Motor neuron (in vitro differentiated cells): Measurements from ENCODE around the gene ZNF783. TPM values are rescaled to one million over a fixed set of nuclear protein-coding genes. Genes with fewer than 3 reads are reported as not detected.
A peak's percentile ranks its signal among the peaks of the same experiment; 100 is the strongest.
"Not testable (repeated sequence)": the region's sequence is repeated elsewhere in the genome, so short reads cannot be mapped to it uniquely, and the experiment has no call there.

ENCODE experiments used
- ATAC-seq, 8 experiments: fragments of 200-7000 bp; cut with Tn5 transposase; replicated peaks in 6 of 8; 2 replicates each; pipeline ENCODE4 v1.8.0; 2021; ENCODE audit warnings: mild to moderate bottlenecking in 8 of 8, moderate library complexity in 8 of 8
- H3K27ac ChIP-seq, 2 donors: fragments of 250-450 bp; sonication (Bioruptor Pico); 2 replicates each; pipeline ENCODE4 v1.9.0; 2021; ENCODE audit warnings: antibody characterized with exemption in 2 of 2, mild to moderate bottlenecking in 2 of 2, moderate library complexity in 1 of 2
- H3K4me1 ChIP-seq, 2 donors: fragments of 250-450 bp; sonication (Bioruptor Pico); replicated peaks in 1 of 2; 2 replicates each; pipeline ENCODE4 v1.6.1; 2021; ENCODE audit warnings: antibody characterized with exemption in 2 of 2, mild to moderate bottlenecking in 2 of 2, moderate library complexity in 1 of 2
- H3K4me3 ChIP-seq, 5 donors: fragments of 250-450 bp; sonication (Bioruptor Pico); 2 replicates each; pipeline ENCODE4 v1.9.0; 2021; ENCODE audit warnings: antibody characterized with exemption in 5 of 5, mild to moderate bottlenecking in 5 of 5, moderate library complexity in 4 of 5
- WGBS, 10 experiments: fragments of 450-650 bp; shearing (Covaris generic); methylation state at CpG; one replicate each; pipeline ENCODE4 v1.0.0; 2022; 5-methylcytosine and 5-hydroxymethylcytosine counted together
- in situ Hi-C, 9 experiments: fragments of 400-800 bp; cut with MboI; loops; one replicate each; pipeline ENCODE4 v1.15.0; 2021; ENCODE audit warnings: low sequenced_read_pairs in 9 of 9, low pct_unique_long_range_greater_than_20kb in 2 of 9; ENCODE audit not compliant: unreplicated experiment in 9 of 9
- total RNA-seq, 8 experiments: library from RNA; unstranded; fragments of 300-600 nt; gene quantifications; 2 replicates each; pipeline versions ENCODE4 v1.2.3 to v1.2.4, GENCODE V29; 2022

ZNF783 gene
- total RNA-seq, 8 experiments from 2014 or later, result 9.1 to 24.0 (median 13.5) TPM

DNA sequence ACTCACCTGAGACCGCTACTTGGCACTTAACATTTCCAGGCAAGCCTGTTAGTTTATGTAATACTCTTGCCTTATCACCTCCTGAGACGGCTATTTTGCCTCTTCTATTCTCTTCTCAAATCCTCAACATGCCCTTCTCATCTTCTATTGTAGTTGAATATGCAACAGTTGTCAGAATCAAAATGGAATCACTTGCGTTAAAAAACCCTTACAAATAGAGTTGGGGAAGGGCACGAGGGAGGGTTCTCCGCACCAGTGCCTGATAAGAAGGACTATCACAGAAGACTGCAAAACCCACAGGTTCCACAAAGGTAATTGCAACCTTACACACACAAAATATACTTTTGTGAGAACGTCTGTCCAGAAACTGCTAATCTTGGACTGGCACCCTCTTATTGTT lies 57.4 kb downstream of the ZNF783 start:
- no peak overlapping the region for H3K4me3 ChIP-seq
- no peaks in the 10 kb centered on the region for H3K4me1 ChIP-seq
- ATAC-seq, result no peak
- 38 to 100% (median 83%) methylated on average over 1 to 6 of the region's 6 CpGs; no CpG with 5 or more reads in 1 of the 10 experiments for WGBS, 10 experiments
- in situ Hi-C loops, result loop anchor here in 1 of 9 experiments (10.0 kb wide), 1 partner anchor 95 kb away; no protein-coding TSS in a partner anchor
- H3K27ac ChIP-seq, result no peak overlapping the region

DNA sequence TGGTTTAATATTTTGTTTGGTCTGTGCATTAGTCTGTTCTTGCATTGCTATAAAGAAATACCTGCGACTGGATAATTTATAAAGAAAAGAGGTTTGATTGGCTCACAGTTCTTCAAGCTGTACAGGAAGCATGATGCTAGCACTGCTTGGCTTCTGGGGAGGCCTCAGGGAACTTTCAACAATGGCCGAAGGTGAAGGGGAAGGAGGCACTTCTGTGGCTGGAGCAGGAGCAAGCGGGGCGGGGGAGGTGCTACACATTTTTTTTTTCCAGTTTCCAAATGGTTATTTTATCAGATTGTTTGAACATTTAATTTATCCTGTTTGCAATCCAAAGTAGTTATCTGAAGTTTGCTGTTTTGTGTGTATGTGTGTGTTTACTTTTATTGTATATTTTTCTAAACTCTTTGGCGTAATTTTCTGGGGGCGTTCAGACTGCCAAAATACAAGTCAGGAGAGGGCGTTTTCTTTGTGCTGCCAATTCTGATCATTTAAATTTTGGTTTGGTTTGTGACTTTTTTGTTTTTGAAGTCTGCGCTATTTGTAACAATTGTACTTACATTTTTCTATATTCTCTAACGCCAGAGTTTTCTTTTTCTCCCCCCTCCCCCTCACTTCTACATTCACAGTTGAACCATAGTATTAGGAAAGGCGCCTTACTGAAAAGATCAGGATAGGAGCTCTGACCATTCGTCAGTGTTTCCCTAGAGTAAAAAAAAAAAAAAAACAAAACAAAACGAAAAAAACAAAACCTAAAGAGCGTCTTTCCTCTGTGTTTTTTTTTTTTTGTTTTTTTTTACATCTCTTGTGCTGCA lies 58.5 kb downstream of the ZNF783 start:
- in situ Hi-C loops, result no loop called here
- no peak for ATAC-seq
- WGBS, 10 experiments, result 51 to 76% (median 69%) methylated on average over 5 to 13 of the region's 13 CpGs; no CpG with 5 or more reads in 1 of the 10 experiments
- H3K4me3 ChIP-seq, result no peak overlapping the region
- no peaks in the 10 kb centered on the region for H3K4me1 ChIP-seq
- no peak overlapping the region for H3K27ac ChIP-seq

DNA sequence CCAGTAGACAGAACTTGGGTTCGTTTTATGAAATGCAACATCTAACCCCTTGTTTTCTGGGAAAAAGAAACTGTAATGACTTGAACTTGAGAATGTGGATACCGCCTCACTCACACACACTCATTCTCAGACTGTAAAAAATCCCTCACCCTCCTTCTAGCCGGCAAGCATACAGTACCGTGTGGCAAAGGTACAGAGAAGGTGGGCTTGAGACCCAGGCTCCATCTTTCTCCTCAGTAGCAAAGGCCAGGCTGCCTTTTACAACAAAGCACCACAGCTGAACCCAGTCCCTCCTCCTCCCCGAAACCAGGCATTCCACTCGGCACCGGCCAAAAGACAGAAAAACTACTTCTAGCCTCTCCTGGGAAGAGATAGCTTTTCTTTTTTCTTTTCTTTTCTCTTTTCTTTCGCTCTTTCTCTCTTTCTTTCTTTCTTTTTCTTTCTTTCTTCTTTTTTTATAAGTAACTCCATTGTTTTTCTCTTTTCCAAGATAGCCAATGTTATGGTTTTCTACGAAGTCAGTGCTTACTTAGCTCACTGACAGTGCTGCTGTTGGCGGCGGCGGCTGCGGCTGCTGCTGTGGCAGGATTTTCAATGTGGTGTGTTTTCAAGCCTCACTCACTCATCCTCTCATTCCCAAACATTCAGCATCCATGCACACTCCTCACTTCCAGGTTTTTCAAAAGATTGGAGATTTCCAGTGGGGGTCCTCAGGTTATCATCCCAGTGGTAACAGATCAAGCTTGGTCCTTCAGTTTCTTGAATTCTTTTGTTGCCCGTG lies 59.3 kb downstream of the ZNF783 start:
- 23 to 93% (median 67%) methylated on average over 3 to 13 of the region's 14 CpGs for WGBS, 10 experiments
- ATAC-seq, result peak in 2 of 8 experiments; percentile 20 to 33
- H3K4me1 ChIP-seq, in situ Hi-C loops, H3K4me3 ChIP-seq, H3K27ac ChIP-seq: not testable (repeated sequence)

DNA sequence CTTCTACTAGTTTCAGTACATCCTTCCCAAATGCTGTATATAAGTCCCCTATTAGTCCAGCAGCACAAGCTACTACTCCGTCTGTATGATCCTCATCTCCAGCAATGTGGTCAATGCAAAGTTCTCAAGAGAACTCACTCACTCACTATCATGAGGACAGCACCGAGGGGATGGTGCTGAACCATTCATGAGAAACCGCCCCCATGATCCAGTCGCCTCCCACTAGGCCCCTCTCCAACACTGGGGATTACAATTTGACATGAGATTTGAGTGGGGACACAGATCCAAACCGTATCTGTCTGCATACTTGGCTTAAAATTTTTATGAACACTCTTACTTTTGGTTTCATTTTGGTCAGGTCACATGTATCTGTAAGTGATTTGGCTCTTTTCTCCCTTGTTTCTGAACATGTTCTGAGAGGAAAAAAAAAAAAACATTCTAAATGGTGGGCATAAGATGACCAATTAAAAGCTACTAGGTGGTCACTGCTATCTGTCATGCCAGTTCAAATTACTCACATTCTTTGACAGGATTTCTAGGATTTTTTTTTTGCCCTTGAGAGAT lies 60.1 kb downstream of the ZNF783 start:
- H3K4me3 ChIP-seq, result no peak overlapping the region
- no peak overlapping the region for H3K27ac ChIP-seq
- peak in 3 of 8 experiments; percentile 16 to 47 (median 44) for ATAC-seq
- H3K4me1 ChIP-seq, result no peaks in the 10 kb centered on the region
- in situ Hi-C loops, result no loop called here
- WGBS, 10 experiments, result 6 to 82% (median 43%) methylated on average over 1 to 5 of the region's 5 CpGs; no CpG with 5 or more reads in 3 of the 10 experiments

DNA sequence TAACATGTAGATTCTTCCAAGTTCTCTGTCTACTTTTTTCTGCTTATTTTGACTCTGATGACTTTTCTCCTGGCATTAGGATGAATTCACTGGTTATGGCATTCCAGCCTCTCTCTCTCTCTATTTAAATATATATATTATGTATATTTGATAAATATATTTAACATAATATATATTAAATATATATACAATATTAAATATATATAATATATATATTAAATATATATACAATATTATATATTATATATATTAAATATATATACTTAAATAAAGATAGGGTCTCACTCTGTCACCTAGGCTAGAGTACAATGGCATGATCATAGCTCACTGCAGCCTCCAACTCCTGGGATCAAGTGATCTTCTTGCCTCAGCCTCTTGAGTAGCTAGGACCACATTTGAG lies 60.7 kb downstream of the ZNF783 start:
- Histone ChIP-seq H3K4me1 (no peaks in the 10 kb centered on the region), H3K4me3 (no peak overlapping the region), H3K27ac (no peak overlapping the region)
- in situ Hi-C loops, result no loop called here
- ATAC-seq, result no peak

DNA sequence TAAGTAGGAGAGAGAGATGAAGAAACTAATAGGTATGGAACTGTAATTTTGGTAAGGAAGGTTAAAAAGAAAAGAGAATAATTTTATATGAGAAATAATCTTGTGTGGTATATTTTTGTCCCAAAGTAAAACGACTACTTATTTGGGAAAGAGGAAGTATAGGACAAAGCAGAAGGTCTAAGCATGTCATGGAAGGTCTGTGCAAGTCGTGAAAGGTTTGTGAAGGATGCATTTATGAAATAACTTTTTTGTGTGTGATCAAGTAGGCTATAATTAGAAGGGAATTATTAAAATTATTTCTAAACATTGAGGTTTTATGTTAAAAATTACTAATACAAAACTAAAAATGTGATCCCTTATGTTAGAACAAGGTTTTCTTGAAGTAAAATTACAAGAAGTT lies 63.3 kb downstream of the ZNF783 start:
- in situ Hi-C loops, result no loop called here
- WGBS, 10 experiments, result 2 to 71% (median 43%) methylated on average over 2 of the region's 2 CpGs

DNA sequence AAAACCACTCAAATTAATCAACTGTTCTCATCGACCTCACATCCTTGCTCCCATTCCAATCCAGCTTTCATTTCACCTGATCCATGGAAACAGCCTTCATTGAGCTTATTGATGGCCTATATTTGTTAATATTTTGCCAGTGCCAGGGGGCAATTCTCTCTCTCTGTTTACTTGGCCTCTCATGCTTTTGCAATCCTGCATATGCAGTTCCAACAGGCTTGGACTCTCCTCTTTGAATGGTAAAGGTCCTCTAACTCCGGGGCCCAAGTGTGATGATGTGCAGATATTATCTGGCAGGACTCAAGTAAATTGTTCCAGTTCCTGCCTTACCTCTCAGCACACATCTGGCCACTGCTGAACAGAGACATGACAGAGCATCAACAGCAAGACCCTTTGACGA lies 67.3 kb downstream of the ZNF783 start:
- 0 to 50% (median 17%) methylated on average over 1 to 3 of the region's 3 CpGs for WGBS, 10 experiments
- no peak overlapping the region for H3K4me3 ChIP-seq
- no peak overlapping the region for H3K27ac ChIP-seq
- H3K4me1 ChIP-seq, result no peaks in the 10 kb centered on the region
- in situ Hi-C loops, result no loop called here
- ATAC-seq, result peak in 1 of 8 experiments; percentile 14

More for the DNA sequence above, 63.3 kb downstream of the ZNF783 start:
- no peak for ATAC-seq
- no peak overlapping the region for H3K27ac ChIP-seq
- H3K4me1 ChIP-seq, result no peaks in the 10 kb centered on the region
- H3K4me3 ChIP-seq, result no peak overlapping the region

DNA sequence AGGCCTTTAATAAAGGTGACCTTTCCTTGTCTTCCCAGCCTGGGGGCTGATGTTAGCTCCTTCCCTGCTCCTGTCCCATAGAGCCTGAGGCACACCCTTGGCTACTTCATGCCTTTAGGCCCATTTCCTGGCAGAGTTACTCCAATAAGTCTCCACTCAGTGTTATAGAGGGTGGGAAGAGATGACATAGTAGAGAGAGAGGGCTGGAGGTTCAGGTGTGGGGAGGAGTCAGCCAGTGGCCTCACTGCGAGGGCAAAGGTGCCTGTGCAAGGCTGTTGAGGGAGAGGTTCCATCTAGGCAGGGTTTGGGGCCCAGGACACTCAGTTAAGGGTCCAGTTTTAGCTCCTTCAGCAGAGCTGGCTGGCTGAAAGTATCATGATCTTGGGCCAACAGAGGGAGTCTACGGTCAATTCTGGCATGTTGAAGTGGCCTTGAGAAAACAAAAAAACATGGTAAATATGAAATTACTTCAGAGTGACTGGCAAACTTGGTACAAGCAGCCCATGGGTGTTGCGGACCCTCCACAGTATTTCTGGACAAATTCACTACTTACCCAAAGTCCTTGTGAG lies 67.9 kb downstream of the ZNF783 start:
- ATAC-seq, result peak in 3 of 8 experiments; percentile 16 to 56 (median 20)
- Histone ChIP-seq H3K4me1 (no peaks in the 10 kb centered on the region), H3K4me3 (no peak overlapping the region), H3K27ac (no peak overlapping the region)
- WGBS, 10 experiments, result 6 to 83% (median 74%) methylated on average over 1 to 3 of the region's 3 CpGs; no CpG with 5 or more reads in 4 of the 10 experiments
- in situ Hi-C loops, result no loop called here

DNA sequence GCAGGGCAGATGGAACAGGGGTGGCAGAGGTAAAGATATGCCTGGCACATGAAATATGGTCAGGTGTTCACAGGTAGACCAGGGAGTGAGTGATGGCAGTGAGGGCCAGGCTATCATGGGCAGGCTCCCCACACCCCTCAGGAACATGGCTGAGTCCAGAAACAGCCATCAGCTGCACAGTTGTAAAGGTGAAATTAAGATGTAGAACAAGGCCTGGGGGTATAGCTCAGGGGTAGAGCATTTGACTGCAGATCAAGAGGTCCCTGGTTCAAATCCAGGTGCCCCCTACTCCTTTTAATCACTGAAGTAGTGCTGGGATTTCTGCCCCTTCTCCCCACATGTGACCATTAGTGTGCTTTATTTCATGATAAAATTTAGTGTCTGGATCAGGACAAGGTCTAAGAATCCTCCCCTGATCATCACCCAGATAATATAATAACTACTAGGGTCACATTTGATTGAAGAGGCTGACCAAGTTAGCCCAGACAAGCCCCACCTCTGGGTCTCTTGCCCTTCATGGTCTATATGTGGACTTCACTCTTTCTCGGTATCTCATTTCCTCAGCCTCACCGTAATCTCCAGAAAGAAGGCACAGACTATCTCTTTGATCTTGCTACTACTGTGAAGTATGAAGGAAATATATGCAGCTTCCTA lies 69.0 kb downstream of the ZNF783 start:
- H3K4me3 ChIP-seq, result no peak overlapping the region
- no peak overlapping the region for H3K27ac ChIP-seq
- H3K4me1 ChIP-seq, result no peaks in the 10 kb centered on the region
- in situ Hi-C loops, result no loop called here
- WGBS, 10 experiments, result 40 to 100% (median 91%) methylated on average over 1 to 2 of the region's 2 CpGs; no CpG with 5 or more reads in 6 of the 10 experiments
- peak in 1 of 8 experiments; percentile 47 for ATAC-seq

DNA sequence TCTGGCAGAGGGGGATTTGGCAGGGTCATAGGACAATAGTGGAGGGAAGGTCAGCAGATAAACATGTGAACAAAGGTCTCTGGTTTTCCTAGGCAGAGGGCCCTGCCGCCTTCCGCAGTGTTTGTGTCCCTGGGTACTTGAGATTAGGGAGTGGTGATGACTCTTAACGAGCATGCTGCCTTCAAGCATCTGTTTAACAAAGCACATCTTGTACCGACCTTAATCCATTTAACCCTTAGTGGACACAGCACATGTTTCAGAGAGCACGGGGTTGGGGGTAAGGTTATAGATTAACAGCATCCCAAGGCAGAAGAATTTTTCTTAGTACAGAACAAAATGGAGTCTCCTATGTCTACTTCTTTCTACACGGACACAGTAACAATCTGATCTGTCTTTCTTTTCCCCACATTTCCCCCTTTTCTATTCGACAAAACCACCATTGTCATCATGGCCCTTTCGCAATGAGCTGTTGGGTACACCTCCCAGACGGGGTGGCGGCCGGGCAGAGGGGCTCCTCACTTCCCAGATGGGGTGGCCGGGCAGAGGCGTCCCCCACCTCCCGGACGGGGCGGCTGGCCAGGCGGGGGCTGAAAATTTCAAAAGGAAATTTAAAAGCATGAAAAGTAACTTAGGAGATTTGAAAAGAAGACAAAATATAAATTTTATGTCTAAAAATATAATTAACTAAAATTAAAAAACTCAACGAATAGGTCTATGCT lies 70.8 kb downstream of the ZNF783 start:
- H3K4me3 ChIP-seq, H3K27ac ChIP-seq, H3K4me1 ChIP-seq, in situ Hi-C loops, ATAC-seq: not testable (repeated sequence)
- WGBS, 10 experiments, result 10 to 86% (median 69%) methylated on average over 1 to 7 of the region's 18 CpGs

DNA sequence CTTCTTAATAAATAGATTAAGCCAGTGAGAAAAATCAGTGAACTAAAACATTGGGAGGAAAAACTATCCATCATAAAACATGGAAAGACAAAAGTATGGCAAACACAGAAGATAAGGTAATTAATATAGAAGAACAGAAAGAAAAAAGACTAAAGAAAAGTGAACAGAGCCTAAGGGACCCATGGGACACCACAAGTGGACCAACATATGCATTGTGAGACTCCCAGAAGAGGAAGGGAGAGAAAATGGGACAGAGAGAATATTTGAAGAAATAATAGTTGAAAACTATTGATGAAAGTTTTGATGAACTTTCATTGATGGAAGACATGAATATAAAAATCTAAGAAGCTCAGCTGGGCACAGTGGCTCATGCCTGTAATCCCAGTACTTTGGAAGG lies 71.3 kb downstream of the ZNF783 start:
- in situ Hi-C loops, result no loop called here
- H3K27ac ChIP-seq, result no peak overlapping the region
- H3K4me1 ChIP-seq, result no peaks in the 10 kb centered on the region
- ATAC-seq, result no peak
- no peak overlapping the region for H3K4me3 ChIP-seq

DNA sequence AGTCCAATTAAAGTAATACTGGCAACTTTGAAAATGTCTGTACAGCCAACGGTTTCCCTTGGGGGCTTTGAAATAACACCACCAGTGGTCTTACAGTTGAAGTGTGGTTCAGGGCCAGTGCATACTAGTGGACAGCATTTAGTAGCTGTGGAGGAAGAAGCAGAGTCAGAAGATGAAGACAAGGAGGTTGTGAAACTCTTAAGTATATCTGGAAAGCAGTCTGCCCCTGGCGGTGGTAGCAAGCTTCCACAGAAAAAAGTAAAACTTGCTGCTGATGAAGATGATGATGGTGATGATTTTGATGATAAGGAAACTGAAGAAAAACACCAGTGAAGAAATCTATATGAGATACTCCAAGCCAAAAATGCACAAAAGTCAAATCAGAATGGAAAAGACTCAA lies 72.2 kb downstream of the ZNF783 start:
- no peak overlapping the region for H3K27ac ChIP-seq
- no peaks in the 10 kb centered on the region for H3K4me1 ChIP-seq
- WGBS, 10 experiments, result 38 to 100% (median 63%) methylated on average over 1 to 2 of the region's 2 CpGs; no CpG with 5 or more reads in 2 of the 10 experiments
- no peak overlapping the region for H3K4me3 ChIP-seq
- in situ Hi-C loops, result no loop called here
- ATAC-seq, result no peak
